ENCODE measurements around the gene FRMD5. TPM values are rescaled to one million over a fixed set of nuclear protein-coding genes. Genes with fewer than 3 reads are reported as not detected.

Gene FRMD5
- total RNA-seq, 1 experiment from 2014 or later = 17.4 TPM

DNA sequence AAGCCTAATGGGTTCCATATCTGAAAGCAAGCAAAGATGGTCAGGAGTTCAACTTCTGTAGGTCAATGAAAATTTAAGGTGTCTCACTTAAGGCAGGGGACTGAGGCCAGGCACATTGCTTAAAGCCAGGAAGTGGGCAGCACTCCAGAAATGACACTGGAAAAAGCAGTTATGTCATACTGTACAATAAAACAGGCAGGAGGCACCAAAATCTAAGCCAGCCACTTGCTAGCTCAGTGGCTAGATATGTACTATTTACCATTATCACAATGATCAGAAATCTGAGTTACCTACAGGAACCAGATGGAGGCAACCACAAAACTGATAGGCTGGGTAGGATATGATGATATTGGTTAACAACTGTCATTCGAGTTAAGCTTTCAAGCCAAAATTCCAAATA is 57.3 kb downstream of the FRMD5 start:
- H3K36me3 ChIP-seq (ENCODE audit: control insufficient read depth, insufficient read depth, low read length) = no peaks in the 10 kb centered on the region
- no peaks in the 10 kb centered on the region for H3K27me3 ChIP-seq (replicated peaks; ENCODE audit: control insufficient read depth, insufficient read depth, low read length)
- H3K9me3 ChIP-seq = no peaks in the 10 kb centered on the region
- no TSS peak for BruUV-seq (replicated peaks)
- POLR2A ChIA-PET = no interaction called here
- no peak overlapping the region for H3K4me3 Mint-ChIP-seq (ENCODE audit: unreplicated experiment)
- no peaks in the 10 kb centered on the region for H3K4me1 ChIP-seq
- no peaks in the 10 kb centered on the region for H3K27me3 Mint-ChIP-seq (ENCODE audit: insufficient read depth, unreplicated experiment)
- intact Hi-C loops (cut with micrococcal nuclease; ENCODE audit: unreplicated experiment) = no loop called here
- DNase-seq = no peak
- no peak overlapping the region for H3K4me3 ChIP-seq (ENCODE audit: low read depth, low read length)
- H3K36me3 Mint-ChIP-seq (ENCODE audit: insufficient read depth, unreplicated experiment) = no peaks in the 10 kb centered on the region
- H3K4me1 Mint-ChIP-seq (ENCODE audit: low read depth, unreplicated experiment) = no peaks in the 10 kb centered on the region
- CTCF ChIA-PET = no interaction called here
- no peaks in the 10 kb centered on the region for H3K9me3 Mint-ChIP-seq (ENCODE audit: unreplicated experiment)
- no peak overlapping the region for H3K27ac Mint-ChIP-seq (ENCODE audit: unreplicated experiment)
- TF ChIP-seq, protein P1, sequence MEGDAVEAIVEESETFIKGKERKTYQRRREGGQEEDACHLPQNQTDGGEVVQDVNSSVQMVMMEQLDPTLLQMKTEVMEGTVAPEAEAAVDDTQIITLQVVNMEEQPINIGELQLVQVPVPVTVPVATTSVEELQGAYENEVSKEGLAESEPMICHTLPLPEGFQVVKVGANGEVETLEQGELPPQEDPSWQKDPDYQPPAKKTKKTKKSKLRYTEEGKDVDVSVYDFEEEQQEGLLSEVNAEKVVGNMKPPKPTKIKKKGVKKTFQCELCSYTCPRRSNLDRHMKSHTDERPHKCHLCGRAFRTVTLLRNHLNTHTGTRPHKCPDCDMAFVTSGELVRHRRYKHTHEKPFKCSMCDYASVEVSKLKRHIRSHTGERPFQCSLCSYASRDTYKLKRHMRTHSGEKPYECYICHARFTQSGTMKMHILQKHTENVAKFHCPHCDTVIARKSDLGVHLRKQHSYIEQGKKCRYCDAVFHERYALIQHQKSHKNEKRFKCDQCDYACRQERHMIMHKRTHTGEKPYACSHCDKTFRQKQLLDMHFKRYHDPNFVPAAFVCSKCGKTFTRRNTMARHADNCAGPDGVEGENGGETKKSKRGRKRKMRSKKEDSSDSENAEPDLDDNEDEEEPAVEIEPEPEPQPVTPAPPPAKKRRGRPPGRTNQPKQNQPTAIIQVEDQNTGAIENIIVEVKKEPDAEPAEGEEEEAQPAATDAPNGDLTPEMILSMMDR (IDR thresholded peaks at IDR 0.05; ENCODE audit: insufficient read depth in 1 of 2, low read depth in 1 of 2, low read length in 1 of 2, severe bottlenecking in 1 of 2, unreplicated experiment in 1 of 2) = no peak

- Mint-ChIP-seq H3K4me1 (ENCODE audit: low read depth, unreplicated experiment) (no peaks in the 10 kb centered on the region), H3K9me3 (ENCODE audit: unreplicated experiment) (no peaks in the 10 kb centered on the region), H3K4me3 (ENCODE audit: unreplicated experiment) (no peak overlapping the region), H3K27me3 (ENCODE audit: insufficient read depth, unreplicated experiment) (no peaks in the 10 kb centered on the region), H3K36me3 (ENCODE audit: insufficient read depth, unreplicated experiment) (no peaks in the 10 kb centered on the region), H3K27ac (ENCODE audit: unreplicated experiment) (no peak overlapping the region)
- H3K4me3 ChIP-seq (ENCODE audit: low read depth, low read length) = no peak overlapping the region
- BruUV-seq (replicated peaks) = no TSS peak
- no peaks in the 10 kb centered on the region for H3K4me1 ChIP-seq
- H3K9me3 ChIP-seq = no peaks in the 10 kb centered on the region
- ChIA-PET CTCF (no interaction called here), POLR2A (no interaction called here)
- TF ChIP-seq, protein P1 (IDR thresholded peaks at IDR 0.05; ENCODE audit: insufficient read depth in 1 of 2, low read depth in 1 of 2, low read length in 1 of 2, severe bottlenecking in 1 of 2, unreplicated experiment in 1 of 2) = no peak
- no peaks in the 10 kb centered on the region for H3K27me3 ChIP-seq (replicated peaks; ENCODE audit: control insufficient read depth, insufficient read depth, low read length)
- DNase-seq = no peak
- intact Hi-C loops (cut with micrococcal nuclease; ENCODE audit: unreplicated experiment) = no loop called here
- H3K36me3 ChIP-seq (ENCODE audit: control insufficient read depth, insufficient read depth, low read length) = no peaks in the 10 kb centered on the region
Measured at GRCh38 chr15:44136991-44137477, 58.0 kb downstream of the FRMD5 start.

DNA sequence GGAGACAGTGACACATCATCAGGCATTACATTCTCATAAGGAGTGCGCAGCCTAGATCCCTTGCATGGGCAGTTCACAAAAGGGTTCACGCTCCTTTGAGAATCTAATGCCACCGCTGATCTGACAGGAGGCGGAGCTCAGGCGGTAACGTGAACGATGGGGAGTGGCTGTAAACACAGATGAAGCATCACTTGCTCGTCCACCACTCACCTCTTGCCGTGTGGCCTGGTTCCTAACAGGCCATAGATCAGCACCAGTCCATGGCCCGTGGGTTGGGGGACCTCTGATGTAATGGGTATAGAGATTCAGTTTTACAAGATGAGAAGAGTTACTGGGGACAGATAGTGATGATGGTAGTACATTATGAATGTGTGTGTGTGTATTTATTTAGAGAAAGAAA is 63.0 kb downstream of the FRMD5 start:
- Mint-ChIP-seq H3K27me3 (ENCODE audit: insufficient read depth, unreplicated experiment) (no peaks in the 10 kb centered on the region), H3K36me3 (ENCODE audit: insufficient read depth, unreplicated experiment) (no peaks in the 10 kb centered on the region), H3K4me3 (ENCODE audit: unreplicated experiment) (no peak overlapping the region), H3K9me3 (ENCODE audit: unreplicated experiment) (no peaks in the 10 kb centered on the region), H3K27ac (ENCODE audit: unreplicated experiment) (no peak overlapping the region), H3K4me1 (ENCODE audit: low read depth, unreplicated experiment) (no peaks in the 10 kb centered on the region)
- intact Hi-C loops (cut with micrococcal nuclease; ENCODE audit: unreplicated experiment) = no loop called here
- Histone ChIP-seq H3K36me3 (ENCODE audit: control insufficient read depth, insufficient read depth, low read length) (no peaks in the 10 kb centered on the region), H3K4me1 (no peaks in the 10 kb centered on the region), H3K9me3 (no peaks in the 10 kb centered on the region), H3K27me3 (replicated peaks; ENCODE audit: control insufficient read depth, insufficient read depth, low read length) (no peaks in the 10 kb centered on the region), H3K4me3 (ENCODE audit: low read depth, low read length) (no peak overlapping the region)
- no peak for DNase-seq
- TF ChIP-seq, protein P1 (IDR thresholded peaks at IDR 0.05; ENCODE audit: insufficient read depth in 1 of 2, low read depth in 1 of 2, low read length in 1 of 2, severe bottlenecking in 1 of 2, unreplicated experiment in 1 of 2) = no peak
- ChIA-PET POLR2A (no interaction called here), CTCF (no interaction called here)
- no TSS peak for BruUV-seq (replicated peaks)
